SK-N-SH (cell line): ENCODE results near the gene KDM5D. TPM values are rescaled to one million over a fixed set of nuclear protein-coding genes. Genes with fewer than 3 reads are reported as not detected.

ENCODE experiments used
- CTCF ChIA-PET: fragments of 300-600, 350-600 bp; formaldehyde crosslinking; extraction: SDS; loops from one replicate; lab custom pipeline; 2021; lab: Yijun Ruan, JAX
- POLR2A ChIA-PET: fragments of 350-600 bp; sonication (Branson Sonifier 250); formaldehyde crosslinking; extraction: SDS; loops from one replicate; lab custom pipeline; 2020; ENCODE audit warnings: antibody characterized with exemption, inconsistent platforms; lab: Yijun Ruan, JAX
- DNase-seq: peaks from one replicate; pipeline ENCODE4 v3.0.0; 2012
- H2AFZ ChIP-seq: fragments of 200-600 bp; sonication (generic); 2 replicates; pipeline ENCODE4 v1.8.1; 2016; ENCODE audit warnings: antibody characterized with exemption, mild to moderate bottlenecking, low read depth
- H3F3A ChIP-seq: fragments of 200-600 bp; sonication (generic); replicated peaks from 2 replicates; pipeline ENCODE3; 2016; ENCODE audit warnings: antibody characterized with exemption, mild to moderate bottlenecking; ENCODE audit not compliant: insufficient read depth
- H3K27ac ChIP-seq, 2 experiments: fragments of 200-500 bp in 1 of 2; fragments of 200-600 bp in 1 of 2; sonication (Bioruptor generic) in 1 of 2; sonication (generic), shearing (Covaris generic) in 1 of 2; 2 replicates each; pipeline versions ENCODE4 v1.5.1 to v1.6.1; 2014 to 2016; ENCODE audit warnings: low read depth in 2 of 2, inconsistent platforms in 1 of 2, low read length in 1 of 2, mild to moderate bottlenecking in 1 of 2, mixed read lengths in 1 of 2
- H3K27me3 ChIP-seq: fragments of 200-600 bp; sonication (generic), shearing (Covaris generic); 2 replicates; pipeline ENCODE4 v1.6.1; 2016; ENCODE audit warnings: mixed run types; ENCODE audit not compliant: insufficient read depth
- H3K36me3 ChIP-seq, 2 experiments: fragments of 200-500 bp in 1 of 2; fragments of 200-600 bp in 1 of 2; sonication (Bioruptor generic) in 1 of 2; sonication (generic) in 1 of 2; replicated peaks in 1 of 2; 2 replicates each; pipeline versions ENCODE3 to v1.5.1; 2014 to 2016; ENCODE audit warnings: low read length in 1 of 2, mild to moderate bottlenecking in 1 of 2; ENCODE audit not compliant: insufficient read depth in 2 of 2, control insufficient read depth in 1 of 2
- H3K4me1 ChIP-seq, 2 experiments: fragments of 200-500 bp in 1 of 2; fragments of 200-600 bp in 1 of 2; sonication (Bioruptor generic) in 1 of 2; sonication (generic), shearing (Covaris generic) in 1 of 2; 2 replicates each; pipeline versions ENCODE4 v1.5.1 to v1.6.1; 2014 to 2016; ENCODE audit warnings: low read depth in 1 of 2, low read length in 1 of 2, mixed run types in 1 of 2; ENCODE audit not compliant: insufficient read depth in 2 of 2, control insufficient read depth in 1 of 2
- H3K4me2 ChIP-seq: fragments of 200-600 bp; sonication (generic), shearing (Covaris generic); 2 replicates; pipeline ENCODE4 v1.6.1; 2017; ENCODE audit warnings: mixed run types
- H3K4me3 ChIP-seq, 2 experiments: fragments of 200-500 bp in 1 of 2; fragments of 200-600 bp in 1 of 2; sonication (Bioruptor generic) in 1 of 2; sonication (generic), shearing (Covaris generic) in 1 of 2; 2 replicates each; pipeline versions ENCODE4 v1.5.1 to v1.8.1; 2014 to 2016; ENCODE audit warnings: low read depth in 2 of 2, inconsistent platforms in 1 of 2, low read length in 1 of 2, mild to moderate bottlenecking in 1 of 2, mixed read lengths in 1 of 2, moderate library complexity in 1 of 2
- H3K79me2 ChIP-seq: fragments of 200-600 bp; sonication (generic); 2 replicates; pipeline ENCODE4 v1.8.1; 2017; ENCODE audit warnings: mild to moderate bottlenecking; ENCODE audit not compliant: insufficient read depth
- H3K9ac ChIP-seq: fragments of 200-600 bp; sonication (generic); 2 replicates; pipeline ENCODE4 v1.6.1; 2017; ENCODE audit warnings: mixed run types
- H3K9me2 ChIP-seq: fragments of 200-600 bp; sonication (generic); 2 replicates; pipeline ENCODE4 v1.6.1; 2017; ENCODE audit warnings: mixed run types
- H3K9me3 ChIP-seq: fragments of 200-600 bp; sonication (generic); 2 replicates; pipeline ENCODE4 v1.6.1; 2017; ENCODE audit warnings: mixed run types, mild to moderate bottlenecking, moderate library complexity
- H4K20me1 ChIP-seq: fragments of 200-600 bp; sonication (generic); 2 replicates; pipeline ENCODE4 v1.6.1; 2017; ENCODE audit warnings: mild to moderate bottlenecking, mixed run types; ENCODE audit not compliant: insufficient read depth
- CHD2 ChIP-seq: fragments of 150-350 bp; IDR thresholded peaks from 2 replicates; pipeline ENCODE4 v1.6.1; 2018; ENCODE audit warnings: low read length; ENCODE audit not compliant: partially characterized antibody
- ELF1 ChIP-seq: IDR thresholded peaks from 2 replicates; pipeline ENCODE4 v1.4.0; 2012
- EP300 ChIP-seq, 2 experiments: IDR thresholded peaks; 2 replicates each; pipeline versions ENCODE4 v1.4.0 to v1.6.1; 2012; ENCODE audit warnings: borderline replicate concordance in 1 of 2, low read depth in 1 of 2, low read length in 1 of 2
- EZH2phosphoT487 ChIP-seq: fragments of 200-600 bp; sonication (generic); IDR thresholded peaks from 2 replicates; pipeline ENCODE4 v1.6.1; 2017; ENCODE audit warnings: low read depth, mixed run types, mild to moderate bottlenecking, antibody characterized with exemption, moderate library complexity, borderline replicate concordance
- FOSL2 ChIP-seq: IDR thresholded peaks from 2 replicates; pipeline ENCODE4 v1.4.0; 2012; ENCODE audit warnings: low read depth, mild to moderate bottlenecking, moderate library complexity, borderline replicate concordance
- GABPA ChIP-seq: IDR thresholded peaks from 2 replicates; pipeline ENCODE4 v1.4.0; 2012; ENCODE audit warnings: low read depth, mild to moderate bottlenecking
- GATA2 ChIP-seq: sonication (generic); formaldehyde crosslinking; IDR thresholded peaks from 2 replicates; pipeline ENCODE4 v1.5.0; 2020; ENCODE audit warnings: mild to moderate bottlenecking, missing genetic modification reagents
- JUND ChIP-seq: IDR thresholded peaks from 2 replicates; pipeline ENCODE4 v1.4.0; 2012
- MEF2A ChIP-seq: IDR thresholded peaks from 2 replicates; pipeline ENCODE4 v1.4.0; 2012; ENCODE audit warnings: low read depth, borderline replicate concordance
- MXI1 ChIP-seq: IDR thresholded peaks from 2 replicates; pipeline ENCODE4 v1.6.1; 2012; ENCODE audit warnings: mild to moderate bottlenecking, low read depth, low read length, improper control_type of control experiment
- POLR2AphosphoS5 ChIP-seq: IDR thresholded peaks from 2 replicates; pipeline ENCODE4 v1.6.1; 2012; ENCODE audit warnings: low read depth, low read length
- RAD21 ChIP-seq: IDR thresholded peaks from 2 replicates; pipeline ENCODE4 v1.6.1; 2012; ENCODE audit warnings: mild to moderate bottlenecking, low read length
- RCOR1 ChIP-seq: fragments of 150-350 bp; IDR thresholded peaks from 2 replicates; pipeline ENCODE4 v1.6.1; 2017; ENCODE audit warnings: antibody characterized with exemption, low read length
- REST ChIP-seq: IDR thresholded peaks from 2 replicates; pipeline ENCODE4 v1.6.1; 2012; ENCODE audit warnings: mild to moderate bottlenecking, low read depth, low read length, moderate library complexity
- RFX5 ChIP-seq: IDR thresholded peaks from 2 replicates; pipeline ENCODE4 v1.6.1; 2012; ENCODE audit warnings: mild to moderate bottlenecking, improper control_type of control experiment, low read length
- RXRA ChIP-seq: IDR thresholded peaks from 2 replicates; pipeline ENCODE4 v1.4.0; 2012; ENCODE audit warnings: low read depth, mild to moderate bottlenecking, borderline replicate concordance
- SMC3 ChIP-seq: IDR thresholded peaks from 2 replicates; pipeline ENCODE4 v1.6.1; 2012; ENCODE audit warnings: low read depth, low read length, improper control_type of control experiment
- TAF1 ChIP-seq: IDR thresholded peaks from 2 replicates; pipeline ENCODE4 v1.6.1; 2012; ENCODE audit warnings: low read depth, mild to moderate bottlenecking, low read length, moderate library complexity, borderline replicate concordance
- WGBS: methylation state at CpG from one replicate; pipeline ENCODE4 v1.1.6; 2017; ENCODE audit warnings: low lambda C conversion rate; 5-methylcytosine and 5-hydroxymethylcytosine counted together
- polyA plus RNA-seq, 3 experiments: library from polyadenylated mRNA; depleted of rRNA; stranded (reverse); fragments of >200 nt; gene quantifications; 2 replicates each; pipeline ENCODE4 v1.2.3, GENCODE V29; 2012
- TF ChIP-seq, protein P1 (sequence below): IDR thresholded peaks from 2 replicates; pipeline ENCODE4; 2012
- TF ChIP-seq, protein P2 (sequence below): fragments of 200-600 bp; sonication (generic); IDR thresholded peaks from 2 replicates; pipeline ENCODE4 v1.6.1; 2017; ENCODE audit warnings: antibody characterized with exemption, mild to moderate bottlenecking, moderate library complexity
- TF ChIP-seq, protein P3 (sequence below): fragments of 150-350 bp; IDR thresholded peaks from 2 replicates; pipeline ENCODE4 v1.6.1; 2017; ENCODE audit warnings: antibody characterized with exemption, low read length, low read depth, borderline replicate concordance

The KDM5D gene
- polyA plus RNA-seq, 1 of the 3 experiments (the other 2 are of a cell fraction): not detected

- TF ChIP-seq EP300 (IDR thresholded peaks at IDR 0.05; ENCODE audit: borderline replicate concordance in 1 of 2, low read depth in 1 of 2, low read length in 1 of 2) (no peak), ELF1 (no peak), GATA2 (no peak), TAF1 (no peak), MEF2A (no peak), MXI1 (no peak), JUND (no peak), POLR2AphosphoS5 (no peak), REST (no peak), SMC3 (no peak), EZH2phosphoT487 (no peak), FOSL2 (no peak), GABPA (no peak), RAD21 (no peak), RCOR1 (no peak)
- TF ChIP-seq, protein P1, sequence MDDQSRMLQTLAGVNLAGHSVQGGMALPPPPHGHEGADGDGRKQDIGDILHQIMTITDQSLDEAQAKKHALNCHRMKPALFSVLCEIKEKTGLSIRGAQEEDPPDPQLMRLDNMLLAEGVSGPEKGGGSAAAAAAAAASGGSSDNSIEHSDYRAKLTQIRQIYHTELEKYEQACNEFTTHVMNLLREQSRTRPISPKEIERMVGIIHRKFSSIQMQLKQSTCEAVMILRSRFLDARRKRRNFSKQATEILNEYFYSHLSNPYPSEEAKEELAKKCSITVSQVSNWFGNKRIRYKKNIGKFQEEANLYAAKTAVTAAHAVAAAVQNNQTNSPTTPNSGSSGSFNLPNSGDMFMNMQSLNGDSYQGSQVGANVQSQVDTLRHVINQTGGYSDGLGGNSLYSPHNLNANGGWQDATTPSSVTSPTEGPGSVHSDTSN: no peak
- H2AFZ ChIP-seq: no peak overlapping the region
- no peak overlapping the region for H3K27ac ChIP-seq
- H3K9ac ChIP-seq: no peak overlapping the region
- H3K36me3 ChIP-seq: no peaks in the 10 kb centered on the region
- no peaks in the 10 kb centered on the region for H3K9me2 ChIP-seq
- no peak for DNase-seq
- H3K79me2 ChIP-seq: no peaks in the 10 kb centered on the region
- no peaks in the 10 kb centered on the region for H3K9me3 ChIP-seq
- no peak overlapping the region for H3K4me3 ChIP-seq
- no CpG with 5 or more reads among the region's 5 CpGs for WGBS
- H3K27me3 ChIP-seq: no peaks in the 10 kb centered on the region
- CTCF ChIA-PET: no interaction called here
- H4K20me1 ChIP-seq: no peaks in the 10 kb centered on the region
- POLR2A ChIA-PET: no interaction called here
- H3F3A ChIP-seq: no peaks in the 10 kb centered on the region
- no peak overlapping the region for H3K4me2 ChIP-seq
- no peaks in the 10 kb centered on the region for H3K4me1 ChIP-seq
Measured at GRCh38 chrY:19715226-19715625, 29.3 kb downstream of the KDM5D start.

GRCh38 chrY:19713430-19713829 lies 31.1 kb downstream of the KDM5D start:
- no peaks in the 10 kb centered on the region for H3K36me3 ChIP-seq
- no peaks in the 10 kb centered on the region for H4K20me1 ChIP-seq
- H3K9ac ChIP-seq: no peak overlapping the region
- no peak overlapping the region for H3K4me3 ChIP-seq
- no peaks in the 10 kb centered on the region for H3K9me3 ChIP-seq
- H3K79me2 ChIP-seq: no peaks in the 10 kb centered on the region
- H3K4me2 ChIP-seq: no peak overlapping the region
- TF ChIP-seq RXRA (no peak), ELF1 (no peak), GABPA (no peak), CHD2 (no peak), MXI1 (no peak), MEF2A (no peak), RFX5 (no peak), GATA2 (no peak)
- TF ChIP-seq, protein P2, sequence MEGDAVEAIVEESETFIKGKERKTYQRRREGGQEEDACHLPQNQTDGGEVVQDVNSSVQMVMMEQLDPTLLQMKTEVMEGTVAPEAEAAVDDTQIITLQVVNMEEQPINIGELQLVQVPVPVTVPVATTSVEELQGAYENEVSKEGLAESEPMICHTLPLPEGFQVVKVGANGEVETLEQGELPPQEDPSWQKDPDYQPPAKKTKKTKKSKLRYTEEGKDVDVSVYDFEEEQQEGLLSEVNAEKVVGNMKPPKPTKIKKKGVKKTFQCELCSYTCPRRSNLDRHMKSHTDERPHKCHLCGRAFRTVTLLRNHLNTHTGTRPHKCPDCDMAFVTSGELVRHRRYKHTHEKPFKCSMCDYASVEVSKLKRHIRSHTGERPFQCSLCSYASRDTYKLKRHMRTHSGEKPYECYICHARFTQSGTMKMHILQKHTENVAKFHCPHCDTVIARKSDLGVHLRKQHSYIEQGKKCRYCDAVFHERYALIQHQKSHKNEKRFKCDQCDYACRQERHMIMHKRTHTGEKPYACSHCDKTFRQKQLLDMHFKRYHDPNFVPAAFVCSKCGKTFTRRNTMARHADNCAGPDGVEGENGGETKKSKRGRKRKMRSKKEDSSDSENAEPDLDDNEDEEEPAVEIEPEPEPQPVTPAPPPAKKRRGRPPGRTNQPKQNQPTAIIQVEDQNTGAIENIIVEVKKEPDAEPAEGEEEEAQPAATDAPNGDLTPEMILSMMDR: no peak
- TF ChIP-seq, protein P3, sequence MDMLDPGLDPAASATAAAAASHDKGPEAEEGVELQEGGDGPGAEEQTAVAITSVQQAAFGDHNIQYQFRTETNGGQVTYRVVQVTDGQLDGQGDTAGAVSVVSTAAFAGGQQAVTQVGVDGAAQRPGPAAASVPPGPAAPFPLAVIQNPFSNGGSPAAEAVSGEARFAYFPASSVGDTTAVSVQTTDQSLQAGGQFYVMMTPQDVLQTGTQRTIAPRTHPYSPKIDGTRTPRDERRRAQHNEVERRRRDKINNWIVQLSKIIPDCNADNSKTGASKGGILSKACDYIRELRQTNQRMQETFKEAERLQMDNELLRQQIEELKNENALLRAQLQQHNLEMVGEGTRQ: no peak
- TF ChIP-seq, protein P1: no peak
- TF ChIP-seq, all 33 proteins: peak for 0
- H3K27me3 ChIP-seq: no peaks in the 10 kb centered on the region
- no peak overlapping the region for H2AFZ ChIP-seq
- CTCF ChIA-PET: no interaction called here
- H3F3A ChIP-seq: no peaks in the 10 kb centered on the region
- POLR2A ChIA-PET: no interaction called here
- no peak overlapping the region for H3K27ac ChIP-seq
- no peaks in the 10 kb centered on the region for H3K9me2 ChIP-seq
- no peaks in the 10 kb centered on the region for H3K4me1 ChIP-seq
- WGBS: no CpG with 5 or more reads among the region's 4 CpGs
- no peak for DNase-seq
